NCI-H526 treated with DMSO at 0.1 percent for 48 hours (cell line): ENCODE data around the gene KNDC1.
"Not testable (repeated sequence)": the region's sequence is repeated elsewhere in the genome, so short reads cannot be mapped to it uniquely, and the experiment has no call there.

ENCODE experiments used
- DNase-seq: peaks from one replicate; lab custom pipeline; 2025; lab: John Stamatoyannopoulos, UW

Gene KNDC1

DNA sequence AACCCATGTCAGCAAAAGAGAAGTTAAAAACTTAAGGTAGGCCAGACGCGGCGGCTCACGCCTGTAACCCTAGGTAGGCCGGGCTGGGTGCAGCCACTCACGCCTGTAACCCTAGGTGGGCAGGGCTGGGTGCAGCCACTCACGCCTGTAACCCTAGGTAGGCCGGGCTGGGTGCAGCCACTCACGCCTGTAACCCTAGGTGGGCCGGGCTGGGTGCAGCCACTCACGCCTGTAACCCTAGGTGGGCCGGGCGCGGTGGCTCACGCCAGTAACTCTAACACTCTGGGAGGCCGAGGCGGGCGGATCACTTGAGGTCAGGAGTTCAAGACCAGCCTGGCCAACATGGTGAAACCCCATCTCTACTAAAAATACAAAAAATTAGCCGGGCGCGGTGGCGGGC is 61.7 kb downstream of the KNDC1 start:
- not testable (repeated sequence) for DNase-seq

- no peak for DNase-seq
Observed at GRCh38 chr10:133224076-133224475, 64.1 kb downstream of the KNDC1 start.

GRCh38 chr10:133224756-133225372 is 64.8 kb downstream of the KNDC1 start:
- DNase-seq = no peak

GRCh38 chr10:133225707-133226191 is 65.7 kb downstream of the KNDC1 start:
- no peak for DNase-seq

GRCh38 chr10:133226251-133226808 is 66.3 kb downstream of the KNDC1 start:
- peak; percentile 22 for DNase-seq

- no peak for DNase-seq
Observed at GRCh38 chr10:133227256-133227655, 67.2 kb downstream of the KNDC1 start.

GRCh38 chr10:133229265-133230043 is 69.4 kb downstream of the KNDC1 start:
- DNase-seq = no peak

DNA sequence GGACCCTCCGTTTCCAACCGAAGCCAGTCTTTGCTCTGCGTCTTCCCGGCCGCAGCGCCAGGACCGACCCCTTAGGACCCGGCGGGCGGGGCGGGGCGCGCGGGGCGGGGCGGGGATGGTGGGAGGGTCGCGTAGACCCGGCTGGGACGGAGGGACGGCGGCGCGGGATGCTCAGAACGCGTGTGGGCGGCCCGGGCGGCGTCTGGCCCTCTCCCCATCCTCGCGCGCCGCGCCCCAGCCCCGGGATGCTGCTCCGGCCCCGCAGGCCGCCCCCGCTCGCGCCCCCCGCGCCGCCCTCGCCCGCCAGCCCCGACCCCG is 70.0 kb downstream of the KNDC1 start, which contains the start of gene UTF1:
TSS of gene UTF1 (plus strand) at position 174 of the 318 bp plus-strand sequence. CDS start at position 246, 72 bp downstream.
- DNase-seq = no peak

GRCh38 chr10:133230387-133231195 is 70.6 kb downstream of the KNDC1 start:
- DNase-seq = no peak

DNA sequence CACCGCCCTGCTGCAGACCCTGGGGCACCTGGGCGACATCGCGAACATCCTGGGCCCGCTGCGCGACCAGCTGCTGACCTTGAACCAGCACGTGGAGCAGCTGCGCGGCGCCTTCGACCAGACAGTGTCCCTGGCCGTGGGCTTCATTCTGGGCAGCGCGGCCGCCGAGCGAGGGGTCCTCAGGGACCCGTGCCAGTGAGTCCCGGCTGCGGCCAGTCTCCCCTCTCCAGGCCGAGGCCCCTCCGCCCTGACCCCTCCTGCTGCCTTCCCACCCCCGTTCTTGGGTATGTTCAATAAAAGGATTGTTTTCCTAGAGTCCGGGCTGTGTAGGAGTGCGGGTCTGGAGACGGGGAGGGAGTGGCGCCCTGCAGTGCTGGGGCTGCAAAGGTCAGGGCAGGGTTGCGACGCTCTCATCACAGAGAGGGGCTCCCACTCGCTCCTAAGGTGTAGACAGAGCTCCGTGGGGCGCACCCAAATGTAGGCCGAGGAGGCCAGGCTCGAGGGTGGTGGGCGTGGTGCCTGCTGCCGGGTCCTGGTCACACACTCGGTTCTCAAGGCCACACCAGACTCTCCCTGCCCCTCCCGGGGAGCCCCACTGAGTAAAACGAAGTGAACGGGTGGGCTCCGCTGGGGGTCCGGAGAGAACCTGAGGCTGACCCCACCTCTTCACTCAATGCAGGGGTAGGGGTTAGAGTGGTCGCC is 71.4 kb downstream of the KNDC1 start:
- no peak for DNase-seq

- DNase-seq = no peak
Observed at GRCh38 chr10:133231946-133232574, 72.0 kb downstream of the KNDC1 start.

- not testable (repeated sequence) for DNase-seq
Observed at GRCh38 chr10:133234796-133235195, 74.8 kb downstream of the KNDC1 start.

- no peak for DNase-seq
Observed at GRCh38 chr10:133235265-133235855, 75.3 kb downstream of the KNDC1 start.

DNA sequence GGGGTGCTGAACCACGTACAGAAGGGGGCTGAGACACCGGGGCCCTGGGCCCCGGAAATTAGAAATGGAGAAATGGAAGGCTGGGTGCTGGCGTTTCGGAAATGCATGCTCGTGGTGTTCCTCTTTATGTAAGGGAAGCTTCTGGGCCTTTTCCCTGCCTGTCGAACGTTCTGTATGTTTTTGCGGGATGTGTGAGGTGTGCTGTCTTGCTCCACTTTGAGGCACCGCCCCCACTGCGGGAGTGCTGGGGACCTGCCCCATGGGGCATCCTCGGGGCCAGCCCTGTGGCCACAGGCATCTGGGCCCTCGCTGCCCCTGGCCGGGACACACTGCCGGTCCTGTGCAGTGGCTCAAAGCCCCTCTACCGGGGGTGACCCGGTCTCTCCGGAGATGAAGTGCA is 75.9 kb downstream of the KNDC1 start:
- no peak for DNase-seq

DNA sequence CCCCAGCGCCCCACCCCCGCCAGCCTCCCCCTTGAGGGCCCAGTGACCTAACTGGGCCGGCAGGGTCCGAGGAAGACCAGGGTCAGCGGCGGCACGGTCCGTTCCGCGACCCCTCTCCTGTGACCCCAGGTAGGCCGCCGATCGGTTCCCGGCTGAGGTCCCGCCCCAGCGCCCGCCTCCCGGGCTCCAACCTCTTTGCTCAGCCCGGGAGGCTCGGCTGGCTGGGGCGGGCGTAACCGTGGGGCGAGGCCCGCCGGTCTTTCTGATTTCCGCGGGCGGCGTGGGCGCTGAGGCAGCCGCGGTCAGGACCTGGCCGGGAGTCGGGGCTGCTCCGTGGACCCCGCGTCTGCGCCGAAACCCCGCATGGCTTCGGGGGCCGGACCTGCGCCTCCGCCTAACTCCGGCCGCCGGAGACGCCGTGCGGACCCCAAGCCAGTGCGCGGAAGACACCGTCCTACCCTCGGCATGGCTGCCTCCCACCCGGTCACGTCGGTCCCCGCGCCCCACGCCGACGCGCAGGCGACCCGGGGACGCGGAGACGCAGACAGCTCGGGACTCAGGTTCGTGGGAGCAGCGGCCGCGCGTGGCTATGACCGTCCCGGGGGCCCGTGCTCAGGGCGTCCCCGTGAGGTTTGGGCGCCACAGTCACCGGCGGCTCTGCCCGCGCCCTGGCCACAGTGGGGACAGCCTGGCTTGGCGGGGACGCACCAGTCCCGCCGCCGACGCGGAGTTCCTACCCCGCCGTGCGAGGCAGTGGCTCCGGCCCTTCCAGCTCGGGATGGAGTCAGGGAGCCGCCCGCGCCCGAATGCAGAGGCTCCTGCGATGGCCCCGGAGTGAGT is 76.6 kb downstream of the KNDC1 start:
- DNase-seq = no peak

- no peak for DNase-seq
Observed at GRCh38 chr10:133237241-133237587, 77.2 kb downstream of the KNDC1 start.

DNA sequence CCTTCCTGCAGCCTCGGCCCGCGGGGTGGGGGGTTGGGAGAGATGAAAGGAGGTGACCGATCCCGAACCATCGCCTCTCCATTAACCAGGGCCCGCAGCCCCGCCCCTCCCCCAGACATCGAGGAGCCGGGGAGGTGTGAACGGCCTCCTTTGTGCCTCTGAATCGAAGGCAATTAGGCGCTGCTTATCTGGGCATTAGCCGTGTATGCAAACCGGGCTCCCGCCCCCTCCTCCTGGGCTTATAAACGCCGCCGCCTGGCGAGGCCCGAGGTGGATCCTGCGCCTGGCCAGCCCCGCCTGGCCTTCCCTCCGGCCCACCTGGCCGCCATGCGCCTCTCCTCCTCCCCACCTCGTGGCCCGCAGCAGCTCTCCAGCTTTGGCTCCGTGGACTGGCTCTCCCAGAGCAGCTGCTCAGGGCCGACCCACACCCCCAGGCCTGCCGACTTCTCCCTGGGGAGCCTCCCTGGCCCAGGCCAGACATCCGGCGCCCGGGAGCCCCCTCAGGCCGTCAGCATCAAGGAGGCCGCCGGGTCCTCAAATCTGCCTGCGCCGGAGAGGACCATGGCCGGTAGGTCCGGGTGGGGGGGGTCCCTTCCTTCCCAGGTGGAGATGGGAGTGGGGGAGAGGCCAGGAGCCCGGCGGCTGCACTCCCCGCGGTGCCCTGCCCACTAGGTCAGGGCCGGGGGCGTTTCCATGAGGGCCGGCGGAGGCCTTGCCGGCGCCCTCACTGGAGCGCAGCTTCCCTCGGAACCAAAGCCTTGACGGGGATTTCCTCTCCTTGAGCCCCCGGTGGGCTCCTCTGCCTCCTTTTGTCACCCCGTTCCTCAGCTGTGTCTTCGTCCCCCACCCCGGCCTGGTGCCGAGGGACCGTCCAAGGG is 77.8 kb downstream of the KNDC1 start, which contains the start of gene VENTX:
TSS of gene VENTX (plus strand) at position 268 of the 878 bp plus-strand sequence. CDS start at position 328, 60 bp downstream.
- DNase-seq = no peak

DNA sequence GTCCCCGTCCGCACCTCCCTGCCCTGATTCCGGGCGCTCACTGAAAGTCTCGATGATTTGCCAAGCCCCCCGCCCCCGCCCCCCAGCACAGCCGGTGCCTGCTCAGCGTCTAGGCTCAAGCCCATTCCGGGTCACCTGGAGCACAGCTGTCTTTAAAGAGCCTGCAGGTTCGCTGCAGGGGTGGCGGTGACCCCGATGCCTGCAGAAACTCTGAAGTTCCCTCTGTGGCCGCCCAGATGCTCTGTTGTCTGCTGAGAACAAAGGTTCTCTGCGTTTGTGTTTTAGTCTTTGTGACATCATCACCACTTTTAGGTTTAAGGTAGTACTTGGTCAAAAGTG is 78.4 kb downstream of the KNDC1 start:
- DNase-seq = no peak

DNA sequence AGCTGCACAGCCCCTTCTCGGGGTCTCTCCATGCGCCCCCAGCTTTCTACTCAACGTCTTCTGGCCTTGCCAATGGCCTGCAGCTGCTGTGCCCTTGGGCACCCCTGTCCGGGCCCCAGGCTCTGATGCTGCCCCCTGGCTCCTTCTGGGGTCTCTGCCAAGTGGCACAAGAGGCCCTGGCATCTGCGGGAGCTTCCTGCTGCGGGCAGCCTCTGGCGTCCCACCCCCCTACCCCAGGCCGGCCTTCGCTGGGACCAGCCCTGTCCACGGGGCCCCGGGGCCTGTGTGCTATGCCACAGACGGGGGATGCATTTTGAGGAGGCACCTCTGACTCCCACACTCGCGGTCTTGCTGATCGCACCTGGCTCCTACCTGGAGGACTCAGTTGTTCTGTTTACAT is 80.0 kb downstream of the KNDC1 start:
- DNase-seq = no peak
